H54 (cell line): Measurements from ENCODE around the gene ZFR2.
"Not testable (repeated sequence)": the region's sequence is repeated elsewhere in the genome, so short reads cannot be mapped to it uniquely, and the experiment has no call there.

Experiments
- DNase-seq: peaks from one replicate; pipeline ENCODE4 v3.0.0; 2011; ENCODE audit warnings: low spot score, mixed read lengths; ENCODE audit not compliant: insufficient read length
- FAIRE-seq: peaks from 3 replicates; lab custom pipeline; 2011; peaks lifted over from hg19 to GRCh38; lab: Jason Lieb, UNC
- POLR2A ChIP-seq: IDR thresholded peaks from 2 replicates; pipeline ENCODE4 v1.6.1; 2011; ENCODE audit warnings: low read depth, mild to moderate bottlenecking, low read length

ZFR2 gene

GRCh38 chr19:3868770-3869456, at the start of gene ZFR2:
Gene ZFR2 (minus strand): TSS chr19:3869038. CDS start chr19:3869017, 21 bp downstream.
- FAIRE-seq (no peak), DNase-seq (no peak)
- no peak for TF ChIP-seq POLR2A

GRCh38 chr19:3916033-3916432, 47.2 kb upstream of the ZFR2 start:
- FAIRE-seq (no peak), DNase-seq (no peak)
- TF ChIP-seq POLR2A, result no peak

GRCh38 chr19:3914199-3914598, 45.4 kb upstream of the ZFR2 start:
- FAIRE-seq, result no peak
- no peak for TF ChIP-seq POLR2A
- DNase-seq, result no peak

- TF ChIP-seq POLR2A, result no peak
- FAIRE-seq, result no peak
- DNase-seq, result no peak
These were observed 41.3 kb upstream of the ZFR2 start for GRCh38 chr19:3910105-3910504.

GRCh38 chr19:3908266-3909054, 39.6 kb upstream of the ZFR2 start:
- no peak for FAIRE-seq
- no peak for DNase-seq
- no peak for TF ChIP-seq POLR2A

GRCh38 chr19:3907626-3908265, 38.9 kb upstream of the ZFR2 start:
- no peak for TF ChIP-seq POLR2A
- DNase-seq (no peak), FAIRE-seq (no peak)

- no peak for FAIRE-seq
- TF ChIP-seq POLR2A, result no peak
These were observed 35.4 kb upstream of the ZFR2 start for GRCh38 chr19:3904233-3904632.

GRCh38 chr19:3902317-3902973, 33.6 kb upstream of the ZFR2 start:
- no peak for TF ChIP-seq POLR2A
- DNase-seq (no peak), FAIRE-seq (no peak)

More at GRCh38 chr19:3904233-3904632, 35.4 kb upstream of the ZFR2 start:
- DNase-seq, result no peak

GRCh38 chr19:3899531-3900294, 30.9 kb upstream of the ZFR2 start:
- no peak for DNase-seq
- no peak for TF ChIP-seq POLR2A
- FAIRE-seq, result no peak

- FAIRE-seq (no peak), DNase-seq (no peak)
- TF ChIP-seq POLR2A, result no peak
These were observed 29.6 kb upstream of the ZFR2 start for GRCh38 chr19:3898426-3898825.

GRCh38 chr19:3897936-3898335, 29.1 kb upstream of the ZFR2 start:
- DNase-seq, result no peak
- no peak for FAIRE-seq
- no peak for TF ChIP-seq POLR2A

- no peak for TF ChIP-seq POLR2A
- DNase-seq, result no peak
- FAIRE-seq, result no peak
These were observed 26.9 kb upstream of the ZFR2 start for GRCh38 chr19:3895788-3896187.

- DNase-seq, FAIRE-seq: not testable (repeated sequence)
These were observed 26.1 kb upstream of the ZFR2 start for GRCh38 chr19:3894959-3895358.
